ENCODE data around the gene C6orf132.
"Not testable (repeated sequence)": the region's sequence is repeated elsewhere in the genome, so short reads cannot be mapped to it uniquely, and the experiment has no call there.

The C6orf132 gene

GRCh38 chr6:42158631-42159030 is 16.2 kb upstream of the C6orf132 start:
- DNase-seq, result no peak

- no peak for DNase-seq
Observed at GRCh38 chr6:42158011-42158410, 15.6 kb upstream of the C6orf132 start.

- DNase-seq, result no peak
Observed at GRCh38 chr6:42156638-42157037, 14.2 kb upstream of the C6orf132 start.

GRCh38 chr6:42155293-42155692 is 12.9 kb upstream of the C6orf132 start:
- DNase-seq, result no peak

GRCh38 chr6:42154461-42155209 is 12.2 kb upstream of the C6orf132 start:
- no peak for DNase-seq

- no peak for DNase-seq
Observed at GRCh38 chr6:42153921-42154320, 11.5 kb upstream of the C6orf132 start.

- not testable (repeated sequence) for DNase-seq
Observed at GRCh38 chr6:42152528-42153213, 10.3 kb upstream of the C6orf132 start.

- no peak for DNase-seq
Observed at GRCh38 chr6:42152024-42152423, 9.6 kb upstream of the C6orf132 start.

- DNase-seq, result no peak
Observed at GRCh38 chr6:42150254-42150653, 7.8 kb upstream of the C6orf132 start.

GRCh38 chr6:42148058-42148457 is 5.6 kb upstream of the C6orf132 start:
- DNase-seq, result peak; percentile 30

- no peak for DNase-seq
Observed at GRCh38 chr6:42147138-42147562, 4.7 kb upstream of the C6orf132 start.

GRCh38 chr6:42141603-42142117 is 760 bp downstream of the C6orf132 start:
- no peak for DNase-seq

GRCh38 chr6:42140756-42141602 is 1.4 kb downstream of the C6orf132 start:
- DNase-seq, result no peak

GRCh38 chr6:42140032-42140431 is 2.4 kb downstream of the C6orf132 start:
- peak; percentile 89 for DNase-seq

GRCh38 chr6:42138630-42139619 is 3.5 kb downstream of the C6orf132 start:
- DNase-seq, result peak; percentile 40

GRCh38 chr6:42138190-42138589 is 4.2 kb downstream of the C6orf132 start:
- no peak for DNase-seq

- no peak for DNase-seq
Observed at GRCh38 chr6:42137194-42137753, 5.1 kb downstream of the C6orf132 start.

GRCh38 chr6:42136508-42137193 is 5.8 kb downstream of the C6orf132 start:
- peak; percentile 88 for DNase-seq

GRCh38 chr6:42135722-42136121 is 6.7 kb downstream of the C6orf132 start:
- DNase-seq, result no peak

- no peak for DNase-seq
Observed at GRCh38 chr6:42135161-42135560, 7.3 kb downstream of the C6orf132 start.

- no peak for DNase-seq
Observed at GRCh38 chr6:42133926-42134325, 8.5 kb downstream of the C6orf132 start.
